Measurements from ENCODE around the gene UPK3A. TPM values are rescaled to one million over a fixed set of nuclear protein-coding genes. Genes with fewer than 3 reads are reported as not detected.

The UPK3A gene
- total RNA-seq, 2 donors from 2014 or later: not detected

- Mint-ChIP-seq H3K27me3 (ENCODE audit: insufficient read depth) (peaks cover 3% of the 10 kb centered on the region), H3K4me3 (peak overlapping the region; percentile 79), H3K9me3 (no peaks in the 10 kb centered on the region), H3K4me1 (peaks cover 48% of the 10 kb centered on the region), H3K36me3 (ENCODE audit: low read depth) (peaks cover 16% of the 10 kb centered on the region), H3K27ac (peak overlapping the region; percentile 33)
- peak overlapping the region; percentile 94 for H3K4me3 ChIP-seq (ENCODE audit: low read length)
- H3K9me3 ChIP-seq (ENCODE audit: control insufficient read depth, low read length): no peaks in the 10 kb centered on the region
- peaks cover 6% of the 10 kb centered on the region for H3K4me1 ChIP-seq (ENCODE audit: control insufficient read depth, insufficient read depth, low read length)
- DNase-seq: peak; percentile 64
- WGBS, 2 experiments (ENCODE audit: insufficient coverage in 1 of 2, insufficient read length in 1 of 2): 6% methylated on average over 25 to 33 of the region's 33 CpGs
- peak overlapping the region; percentile 71 for H3K9ac ChIP-seq (ENCODE audit: extremely low read depth, low read length, poor library complexity, severe bottlenecking)
- H3K36me3 ChIP-seq (ENCODE audit: control insufficient read depth, insufficient read depth, low read length): peaks cover 15% of the 10 kb centered on the region
- H3K27me3 ChIP-seq (ENCODE audit: control insufficient read depth, insufficient read depth, low read length, poor library complexity, severe bottlenecking): no peaks in the 10 kb centered on the region
- H3K27ac ChIP-seq (ENCODE audit: low read depth, low read length): no peak overlapping the region
- TF ChIP-seq CTCF (conservative IDR thresholded peaks at IDR 0.05): no peak
Measured at GRCh38 chr22:45310331-45310976, 25.7 kb downstream of the UPK3A start.

- Histone ChIP-seq H3K4me1 (ENCODE audit: control insufficient read depth, insufficient read depth, low read length) (peaks cover 7% of the 10 kb centered on the region), H3K27me3 (ENCODE audit: control insufficient read depth, insufficient read depth, low read length, poor library complexity, severe bottlenecking) (no peaks in the 10 kb centered on the region), H3K9me3 (ENCODE audit: control insufficient read depth, low read length) (no peaks in the 10 kb centered on the region), H3K9ac (ENCODE audit: extremely low read depth, low read length, poor library complexity, severe bottlenecking) (peak overlapping the region; percentile 71), H3K36me3 (ENCODE audit: control insufficient read depth, insufficient read depth, low read length) (peaks cover 21% of the 10 kb centered on the region), H3K4me3 (ENCODE audit: low read length) (peak overlapping the region; percentile 94), H3K27ac (ENCODE audit: low read depth, low read length) (no peak overlapping the region)
- Mint-ChIP-seq H3K36me3 (ENCODE audit: low read depth) (peaks cover 16% of the 10 kb centered on the region), H3K4me3 (peak overlapping the region; percentile 79), H3K9me3 (no peaks in the 10 kb centered on the region), H3K27ac (peak overlapping the region; percentile 33), H3K27me3 (ENCODE audit: insufficient read depth) (peaks cover 3% of the 10 kb centered on the region), H3K4me1 (peaks cover 48% of the 10 kb centered on the region)
- no peak for DNase-seq
- no peak for TF ChIP-seq CTCF (conservative IDR thresholded peaks at IDR 0.05)
- 56 to 61% methylated on average over 6 to 14 of the region's 14 CpGs for WGBS, 2 experiments (ENCODE audit: insufficient coverage in 1 of 2, insufficient read length in 1 of 2)
Measured at GRCh38 chr22:45310977-45311531, 26.3 kb downstream of the UPK3A start.

GRCh38 chr22:45312415-45312814 lies 27.7 kb downstream of the UPK3A start:
- H3K27ac Mint-ChIP-seq: peak overlapping the region; percentile 61
- peaks cover 14% of the 10 kb centered on the region for H3K4me1 ChIP-seq (ENCODE audit: control insufficient read depth, insufficient read depth, low read length)
- no peak for DNase-seq
- no peaks in the 10 kb centered on the region for H3K9me3 ChIP-seq (ENCODE audit: control insufficient read depth, low read length)
- H3K4me3 ChIP-seq (ENCODE audit: low read length): no peak overlapping the region
- no peak overlapping the region for H3K9ac ChIP-seq (ENCODE audit: extremely low read depth, low read length, poor library complexity, severe bottlenecking)
- 79 to 81% methylated on average over 8 of the region's 8 CpGs for WGBS, 2 experiments (ENCODE audit: insufficient coverage in 1 of 2, insufficient read length in 1 of 2)
- peaks cover 54% of the 10 kb centered on the region for H3K4me1 Mint-ChIP-seq
- H3K9me3 Mint-ChIP-seq: no peaks in the 10 kb centered on the region
- peaks cover 22% of the 10 kb centered on the region for H3K36me3 Mint-ChIP-seq (ENCODE audit: low read depth)
- peaks cover 3% of the 10 kb centered on the region for H3K27me3 Mint-ChIP-seq (ENCODE audit: insufficient read depth)
- TF ChIP-seq CTCF (conservative IDR thresholded peaks at IDR 0.05): no peak
- H3K27ac ChIP-seq (ENCODE audit: low read depth, low read length): no peak overlapping the region
- peaks cover 32% of the 10 kb centered on the region for H3K36me3 ChIP-seq (ENCODE audit: control insufficient read depth, insufficient read depth, low read length)
- H3K27me3 ChIP-seq (ENCODE audit: control insufficient read depth, insufficient read depth, low read length, poor library complexity, severe bottlenecking): no peaks in the 10 kb centered on the region
- H3K4me3 Mint-ChIP-seq: peak overlapping the region; percentile 43

All from endodermal cell (in vitro differentiated cells).